Activated effector memory CD4-positive, alpha-beta T cell treated with Interleukin-2 at 50 U/mL for 16 hours (primary cell): ENCODE results near the gene TMEM47.

Source experiments
- DNase-seq: peaks from one replicate; pipeline ENCODE4 v3.0.0-alpha.2; 2020

TMEM47 gene

DNA sequence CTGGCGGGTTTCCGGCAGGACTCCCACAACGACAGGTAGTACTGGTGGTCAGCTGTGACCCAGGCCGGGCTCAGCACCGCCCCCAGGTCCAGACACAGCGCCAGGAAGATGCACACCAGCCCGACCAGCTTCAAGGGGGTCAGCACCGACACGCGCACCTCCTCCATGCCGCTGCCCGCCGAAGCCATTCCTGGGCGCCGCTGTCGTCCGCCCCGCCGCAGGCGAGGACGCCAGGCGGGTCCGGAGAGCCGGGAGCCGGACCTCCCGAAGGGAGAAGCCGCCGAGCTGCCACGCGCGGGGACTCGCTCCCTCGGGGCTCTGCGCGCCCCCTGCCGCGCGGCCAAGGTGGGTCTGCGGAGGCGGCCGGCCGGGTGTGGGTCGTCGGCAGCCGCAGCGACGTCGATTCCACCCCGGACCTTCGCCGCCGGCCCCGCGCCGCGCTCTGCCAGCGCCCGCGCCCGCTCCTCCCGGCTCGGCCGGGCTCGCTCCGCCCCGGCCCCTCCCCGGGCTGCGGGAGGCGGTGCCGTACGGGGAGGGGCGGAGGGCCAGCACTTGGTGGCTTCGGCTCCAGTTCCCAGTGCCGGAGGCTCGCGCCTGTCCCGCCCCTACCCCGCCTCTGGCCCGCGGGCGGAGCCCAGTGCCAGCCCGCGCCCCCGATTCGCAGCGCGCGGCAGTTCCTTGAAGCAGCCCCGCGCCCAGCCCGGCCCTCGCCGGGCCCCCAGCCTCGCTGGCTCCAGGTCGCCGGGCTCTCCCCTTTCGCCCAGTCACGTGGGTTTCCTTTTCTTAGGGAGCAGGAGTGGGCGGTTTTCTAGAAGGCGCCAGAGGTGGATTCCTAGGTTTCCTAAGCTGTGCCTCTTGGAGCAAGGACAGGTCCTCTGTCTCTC lies at the start of gene TMEM47:
TMEM47 (minus strand) TSS at position 444 of the 884 bp plus-strand sequence; CDS start at position 188, 256 bp downstream.
- no peak for DNase-seq

DNA sequence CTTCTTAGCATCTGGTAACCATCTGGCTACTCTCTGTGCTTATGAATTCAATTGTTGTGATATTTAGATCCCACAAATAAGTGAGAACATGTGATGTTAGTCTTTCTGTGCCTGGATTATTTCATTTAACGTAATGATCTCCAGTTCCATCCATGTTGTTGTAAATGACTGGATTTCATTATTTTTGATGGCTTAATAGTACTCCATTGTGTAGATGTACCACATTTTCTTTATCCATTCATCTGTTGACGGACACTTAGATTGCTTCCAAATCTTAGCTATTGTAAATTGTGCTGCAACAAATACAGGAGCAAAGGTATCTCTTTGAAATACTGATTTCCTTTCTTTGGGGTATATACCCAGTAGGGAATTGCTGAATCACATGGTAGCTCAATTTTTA lies 30.0 kb upstream of the TMEM47 start:
- no peak for DNase-seq

DNA sequence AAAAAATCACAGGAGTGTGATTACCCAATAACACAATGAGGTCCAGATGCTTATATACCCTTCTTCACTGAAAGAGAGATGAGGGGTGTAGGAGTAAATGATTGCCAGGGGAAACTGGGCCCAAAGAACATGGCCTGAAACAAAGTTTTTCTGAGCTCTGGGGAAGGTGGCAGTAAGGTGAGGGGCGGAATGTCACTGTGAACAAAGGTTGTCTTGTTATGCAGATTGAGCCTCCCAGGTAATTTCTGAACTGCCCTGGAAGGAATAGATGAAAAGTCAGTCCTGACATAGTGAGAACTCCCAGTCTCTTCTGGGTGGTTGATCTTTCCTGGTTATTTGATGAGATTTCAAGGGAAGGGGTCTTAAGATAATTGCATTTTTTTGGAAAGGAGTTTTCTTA lies 2.5 kb upstream of the TMEM47 start:
- DNase-seq: no peak

DNA sequence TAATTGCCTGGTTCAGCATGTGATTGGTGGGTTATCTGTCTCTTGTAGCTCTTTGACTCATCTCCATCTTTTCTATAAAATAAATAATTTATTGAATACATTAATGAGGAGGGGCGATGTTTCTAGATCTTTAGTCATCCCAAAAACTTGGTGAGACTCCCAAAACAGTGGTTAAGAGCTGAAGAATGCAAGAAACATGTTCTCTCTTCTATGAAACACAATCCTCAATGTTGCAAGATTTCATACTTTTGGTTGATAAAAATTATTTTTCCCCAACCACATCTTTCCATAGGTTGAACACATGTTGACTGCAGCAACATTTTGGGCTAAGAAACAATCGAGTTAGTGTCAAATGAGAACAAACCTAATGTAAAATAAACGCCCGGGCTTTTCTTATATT lies 1.2 kb upstream of the TMEM47 start:
- DNase-seq: no peak

DNA sequence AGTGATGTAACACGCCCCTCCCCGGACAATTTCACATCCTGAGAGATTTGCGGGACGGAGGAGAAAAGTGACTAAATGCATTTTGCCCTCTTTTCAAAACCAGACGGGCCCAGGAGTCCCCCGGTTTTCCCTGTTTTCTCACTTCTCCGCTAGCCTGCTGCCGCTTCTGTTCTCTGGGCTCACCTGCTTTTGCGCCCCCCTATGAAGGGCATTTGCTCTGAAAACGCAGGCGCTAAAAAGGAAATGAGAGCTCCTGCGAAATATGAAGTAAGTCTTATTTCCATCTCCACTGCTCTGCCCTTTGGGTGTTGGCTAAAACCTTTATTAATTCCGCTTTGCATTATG lies 613 bp upstream of the TMEM47 start:
- no peak for DNase-seq

DNA sequence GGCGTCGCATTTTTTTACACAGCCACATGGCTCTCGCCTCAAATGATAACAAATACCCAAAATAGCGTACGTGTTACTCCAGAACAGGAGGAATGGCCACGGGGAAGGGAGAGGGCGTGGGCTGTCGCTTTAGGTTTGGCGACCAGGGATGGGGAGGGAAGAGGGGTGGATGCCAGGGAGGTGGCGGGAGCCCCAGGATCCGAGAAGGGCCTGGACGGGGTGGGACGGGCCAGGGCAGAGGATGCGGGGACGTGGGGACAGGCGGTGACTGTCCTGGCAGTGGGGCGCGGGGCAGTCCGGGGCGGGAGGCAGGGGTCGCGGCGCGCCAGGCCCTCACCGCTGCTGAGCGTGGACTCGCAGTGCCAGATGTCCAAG lies 631 bp downstream of the TMEM47 start:
- no peak for DNase-seq

DNA sequence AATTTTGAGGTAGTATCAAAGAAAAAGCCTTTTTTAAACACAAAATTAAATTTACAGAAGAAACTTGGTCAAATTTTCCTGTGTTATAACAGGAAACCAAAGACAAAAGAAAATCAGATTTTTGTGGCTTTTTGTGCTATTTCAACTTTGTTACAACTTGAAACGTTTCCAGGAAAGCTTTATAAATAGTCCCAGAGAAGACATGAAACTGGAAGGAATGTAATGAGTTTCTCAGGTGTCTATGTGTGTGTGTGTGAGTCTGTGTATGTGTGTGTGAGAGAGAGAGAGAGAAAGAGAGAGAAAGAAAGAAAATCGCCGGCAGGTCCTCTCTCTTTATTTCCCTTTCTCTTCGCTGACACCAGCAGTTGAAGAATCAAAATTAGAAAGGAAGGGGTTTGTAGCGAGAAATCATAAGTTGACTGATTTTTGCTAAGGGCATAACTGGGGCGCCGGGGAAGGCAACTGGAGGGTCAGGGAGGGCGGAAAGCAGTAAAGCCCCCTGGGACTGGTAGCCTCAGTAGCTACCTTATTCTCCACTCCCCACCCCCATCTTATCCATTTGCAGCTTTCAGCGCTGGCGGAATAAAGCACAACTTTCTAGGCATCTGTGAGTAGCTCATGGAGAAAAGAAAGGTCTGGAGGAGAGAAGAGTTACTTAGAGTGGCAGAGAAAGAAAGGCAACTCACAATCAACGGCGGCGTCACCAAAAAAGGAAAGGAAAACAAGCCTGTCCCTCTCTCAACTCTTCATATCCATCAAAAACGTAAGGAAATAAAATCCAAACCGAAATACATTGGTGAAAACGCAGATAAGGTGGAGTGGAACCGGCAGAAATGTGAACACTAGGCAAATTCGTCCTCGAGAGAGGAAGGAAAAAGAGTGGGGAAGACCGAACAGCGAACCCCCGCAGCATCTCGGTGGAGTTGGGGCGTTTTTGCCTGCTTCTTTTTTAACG lies 1.3 kb downstream of the TMEM47 start:
- DNase-seq: no peak

DNA sequence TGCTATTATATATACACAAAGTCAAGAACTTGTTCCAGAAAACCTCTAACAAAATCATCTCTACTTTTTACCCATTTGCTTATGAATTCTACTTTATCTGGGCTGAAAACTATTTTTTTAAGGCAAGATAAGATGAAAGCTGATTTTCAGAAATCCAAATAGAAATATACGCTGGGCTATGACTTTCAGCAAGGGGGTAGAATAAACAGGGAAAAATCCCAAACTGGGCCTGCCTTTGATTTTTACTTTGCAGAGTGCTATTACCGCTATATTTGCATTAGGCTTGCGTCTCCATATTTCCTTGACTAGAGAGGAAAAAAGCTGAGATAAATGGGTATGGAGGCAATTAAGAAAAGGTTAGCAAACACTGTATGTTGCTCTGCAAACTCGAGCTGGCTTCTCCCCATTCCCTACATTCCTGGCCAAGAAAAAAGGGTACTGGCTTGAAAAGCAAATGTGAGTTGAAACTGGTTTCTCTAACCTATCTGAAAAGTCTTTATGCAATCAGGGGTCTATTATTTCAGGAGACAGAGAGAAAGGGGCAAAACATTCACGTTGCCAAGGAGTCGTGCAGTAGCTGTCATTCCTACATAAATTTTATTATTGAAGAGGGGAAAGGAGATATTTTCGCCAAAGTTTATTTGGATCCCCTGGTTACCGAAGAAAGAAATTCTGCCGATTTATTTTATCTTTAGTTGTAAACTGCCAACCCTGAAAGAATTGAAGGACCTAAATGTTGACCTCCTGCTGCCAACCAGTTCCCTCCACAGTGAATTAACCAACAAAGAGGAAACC lies 2.2 kb downstream of the TMEM47 start:
- DNase-seq: no peak

DNA sequence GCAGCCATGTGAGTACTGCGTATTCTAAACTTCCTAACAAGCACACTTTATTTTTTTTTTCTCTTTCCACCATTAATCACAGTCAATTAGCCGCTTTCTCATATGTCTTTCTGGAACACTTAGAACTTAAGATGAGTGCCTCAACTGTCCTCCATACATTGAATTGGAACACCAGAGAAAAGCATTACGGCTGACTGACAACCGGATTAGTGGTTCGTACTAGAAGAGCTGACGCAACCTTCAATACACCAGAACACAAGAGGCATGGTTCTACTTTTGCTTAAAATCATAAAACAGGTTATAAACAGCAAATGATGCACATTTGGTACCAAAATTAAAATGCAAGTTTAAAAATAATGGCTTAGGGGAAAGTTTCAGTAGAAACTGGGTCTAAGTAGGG lies 3.3 kb downstream of the TMEM47 start:
- DNase-seq: no peak

DNA sequence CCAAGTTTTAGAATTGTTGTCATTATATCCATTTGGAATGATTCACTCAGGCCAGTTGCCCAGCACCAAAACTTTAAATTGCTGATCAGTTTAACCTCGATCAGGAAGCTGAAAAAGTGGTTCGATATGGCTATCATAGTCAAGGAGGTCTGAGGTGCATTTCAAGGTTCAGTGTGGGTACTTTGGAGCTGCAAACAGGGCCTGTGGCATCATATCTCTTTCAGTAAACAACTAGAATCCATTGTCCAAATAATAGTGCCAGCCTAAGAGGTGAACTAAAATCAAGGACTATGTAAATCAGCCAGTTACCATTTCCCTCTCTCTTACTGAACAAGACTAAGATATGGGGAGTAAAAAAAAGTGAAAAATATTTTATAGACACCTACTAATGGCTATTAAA lies 14.2 kb downstream of the TMEM47 start:
- no peak for DNase-seq

DNA sequence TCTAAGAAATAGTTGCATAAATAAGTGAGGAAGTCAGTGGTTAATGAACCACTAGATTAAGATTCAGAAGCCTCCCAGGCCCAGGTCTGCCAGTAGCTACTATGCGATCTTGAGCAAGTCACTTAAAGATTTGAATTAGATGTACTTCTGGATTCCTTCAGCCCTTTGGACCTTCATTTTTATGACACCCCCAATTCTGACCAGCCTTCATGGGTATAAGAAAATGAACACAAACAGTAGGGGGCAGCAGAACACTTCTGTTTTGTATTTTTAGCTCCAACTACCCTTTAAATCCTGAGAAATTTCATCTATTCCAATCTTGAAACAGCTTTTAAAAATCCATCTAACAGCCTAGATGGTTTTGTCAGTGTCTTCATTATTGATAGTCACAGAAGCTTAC lies 19.0 kb downstream of the TMEM47 start:
- no peak for DNase-seq

DNA sequence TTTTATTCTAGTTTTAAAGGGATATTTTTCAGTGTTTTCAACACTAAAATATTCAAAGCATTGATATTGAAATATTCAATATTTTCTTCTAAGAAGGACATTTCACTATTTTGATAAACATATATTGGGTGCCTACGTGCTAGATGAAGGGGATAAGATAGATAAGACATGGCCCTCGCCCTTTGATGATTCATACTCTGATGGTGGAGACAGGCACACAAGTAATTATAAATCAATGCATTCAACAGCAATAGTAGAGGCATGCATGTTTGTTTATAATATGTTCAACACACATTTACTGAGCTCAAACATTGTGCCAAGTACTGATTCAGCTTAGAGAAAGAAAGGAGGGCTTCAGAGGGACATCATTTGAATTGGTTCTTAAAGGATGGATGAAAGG lies 22.7 kb downstream of the TMEM47 start:
- DNase-seq: no peak

DNA sequence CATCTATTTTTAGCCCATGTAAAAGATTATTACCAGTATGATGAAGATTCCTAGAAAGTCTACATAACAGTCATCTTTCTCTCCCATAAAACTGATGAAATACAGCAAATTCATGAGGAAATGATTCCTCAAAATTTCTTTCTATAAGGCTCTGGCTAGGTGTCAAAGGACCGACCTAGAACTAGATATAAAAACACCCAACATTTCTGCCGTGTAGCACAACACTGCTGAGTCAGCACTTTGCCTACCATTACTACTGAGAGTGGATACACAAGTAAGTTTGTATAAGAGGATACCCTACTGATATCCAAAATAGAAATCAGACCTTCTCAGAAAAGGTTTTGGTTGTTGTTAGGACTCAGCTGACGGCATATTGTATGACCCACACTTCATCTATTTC lies 24.7 kb downstream of the TMEM47 start:
- no peak for DNase-seq

DNA sequence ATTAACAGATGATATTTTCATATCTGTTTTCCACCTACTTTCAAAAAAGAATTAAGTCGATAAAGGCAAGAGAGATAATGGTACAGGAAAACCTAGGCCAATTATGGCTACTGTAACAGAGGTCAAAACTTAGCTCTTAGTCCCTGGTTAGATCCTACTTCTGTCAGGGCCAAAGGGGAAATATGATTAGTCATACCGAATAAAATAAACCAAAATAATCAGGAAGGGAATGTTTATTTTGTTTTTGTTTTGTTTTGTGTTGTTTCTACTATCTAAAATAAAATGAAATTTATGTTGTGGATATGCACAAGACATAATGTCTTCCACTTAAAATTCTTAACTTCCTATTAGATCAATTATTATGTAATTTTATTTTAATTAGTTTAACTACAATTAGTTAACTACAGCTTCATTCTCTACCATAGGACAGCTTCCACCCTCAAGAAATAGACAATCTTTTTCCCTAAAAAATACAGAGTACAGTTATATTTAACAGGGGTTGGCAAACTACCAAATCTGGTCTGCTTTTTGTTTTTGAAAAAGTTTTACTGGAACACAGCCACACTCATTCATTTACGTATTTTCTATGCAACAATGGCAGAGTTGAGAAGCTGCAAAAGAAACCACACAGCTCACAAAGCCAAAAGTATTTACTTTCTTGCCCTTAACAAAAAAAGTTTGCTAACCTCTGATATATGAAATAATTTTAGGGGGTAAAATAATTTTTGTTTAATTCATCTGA lies 25.4 kb downstream of the TMEM47 start:
- DNase-seq: no peak

DNA sequence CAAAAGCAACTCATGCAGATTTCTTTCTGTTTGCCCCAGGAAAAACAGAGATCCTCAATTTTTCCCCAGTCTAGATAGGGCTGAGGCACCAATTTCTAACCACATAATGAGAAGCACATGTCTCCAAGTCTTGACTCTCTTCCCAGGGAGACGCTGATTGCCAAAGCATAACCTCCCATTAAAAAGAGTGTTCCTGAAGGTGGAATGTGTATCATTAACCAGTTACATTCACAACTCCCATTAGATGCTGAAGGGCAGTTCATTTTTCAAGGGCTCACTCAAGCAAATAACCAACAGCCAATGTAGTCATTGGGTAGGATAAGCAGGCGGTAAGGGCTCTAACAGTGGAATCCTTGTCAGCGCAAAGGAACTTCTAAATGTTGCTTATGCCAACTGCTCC lies 27.5 kb downstream of the TMEM47 start:
- no peak for DNase-seq

DNA sequence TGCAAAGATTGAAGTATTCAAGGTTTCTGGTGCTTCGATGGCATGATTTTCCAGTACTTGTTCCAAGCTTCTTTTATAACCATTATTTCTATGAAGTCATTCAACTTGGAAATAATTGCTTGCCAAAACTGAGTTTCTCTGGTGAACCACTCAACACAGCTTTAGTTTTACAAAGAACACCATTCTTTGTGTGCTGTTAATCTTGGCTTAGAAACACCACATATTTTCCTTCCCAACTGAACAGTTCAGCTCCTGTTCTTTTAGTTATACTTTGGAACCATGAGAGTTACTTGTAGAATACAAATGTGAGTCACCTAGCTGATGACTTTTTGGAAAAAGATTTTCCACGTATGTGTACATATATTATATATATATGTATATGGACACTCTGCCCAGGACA lies 32.7 kb downstream of the TMEM47 start:
- no peak for DNase-seq

DNA sequence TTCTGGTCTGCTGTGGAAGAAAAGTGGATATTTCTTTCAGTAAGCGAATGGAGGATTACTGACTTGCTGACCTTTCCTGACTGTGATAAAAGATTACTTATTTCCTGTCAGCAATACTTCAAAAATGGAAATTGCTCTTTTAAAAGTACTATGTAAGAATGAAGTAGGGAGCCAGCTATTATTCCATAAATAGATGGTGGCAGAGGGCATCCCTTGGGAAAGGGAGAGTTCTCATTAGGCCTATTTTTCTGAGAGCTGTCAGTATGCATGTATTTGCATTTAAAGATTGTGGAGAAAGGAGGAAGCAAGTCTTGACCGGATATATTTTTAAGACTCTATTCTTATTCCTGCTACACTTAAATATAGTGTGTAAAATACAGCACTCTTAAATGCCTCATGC lies 37.2 kb downstream of the TMEM47 start:
- no peak for DNase-seq

DNA sequence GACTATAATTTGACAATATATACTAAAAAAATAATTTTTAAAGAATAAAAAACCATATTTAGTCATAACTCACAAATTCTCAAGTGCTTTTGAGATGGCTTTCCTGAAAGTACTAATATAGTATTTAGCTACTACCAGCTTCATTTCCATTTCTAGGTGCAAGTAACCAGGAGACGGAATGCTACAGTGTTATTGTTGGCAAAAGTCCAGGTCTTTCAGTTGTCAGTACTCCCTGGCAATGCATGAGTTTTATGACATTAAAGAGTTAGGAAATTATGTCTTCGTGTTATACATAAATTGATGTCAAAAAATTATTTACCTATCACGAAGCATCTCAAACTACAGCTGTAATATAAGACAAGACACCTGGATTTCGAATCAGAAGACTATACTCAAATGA lies 45.0 kb downstream of the TMEM47 start:
- DNase-seq: no peak

DNA sequence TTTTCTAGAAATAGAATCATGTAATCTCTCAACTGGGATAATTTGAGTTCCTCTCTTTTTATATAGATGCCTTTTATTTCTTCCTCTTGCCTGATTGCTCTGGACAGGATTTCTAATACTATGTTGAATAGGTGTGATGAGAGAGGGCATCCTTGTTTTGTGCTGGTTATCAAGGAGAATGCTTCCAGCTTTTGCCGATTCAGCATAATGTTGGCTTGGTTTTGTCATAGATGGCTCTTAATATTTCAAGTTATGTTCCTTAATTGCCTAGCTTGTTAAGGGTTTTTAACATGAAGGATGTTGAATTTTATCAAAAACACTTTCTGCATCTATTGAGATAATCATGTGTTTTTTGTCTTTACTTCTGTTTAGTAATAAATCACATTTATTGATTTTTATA lies 58.7 kb downstream of the TMEM47 start:
- DNase-seq: no peak

DNA sequence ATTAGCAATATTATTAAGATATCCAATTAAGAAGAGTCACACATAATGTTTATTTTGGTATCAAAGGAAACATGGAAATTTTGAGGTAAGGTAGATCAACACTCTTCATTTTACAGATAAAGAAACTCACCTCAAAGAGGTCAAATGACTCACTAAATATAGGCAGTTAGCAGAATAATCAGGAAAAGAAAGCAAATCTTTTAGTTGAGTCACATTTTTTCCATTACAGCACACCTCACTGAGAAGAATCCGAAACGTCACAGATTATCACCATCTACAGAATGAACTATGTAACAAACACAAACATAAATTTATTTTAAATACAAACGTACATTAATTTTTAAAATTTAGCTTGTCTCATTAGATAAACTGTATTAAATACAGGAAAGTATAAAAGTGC lies 70.1 kb downstream of the TMEM47 start:
- no peak for DNase-seq

DNA sequence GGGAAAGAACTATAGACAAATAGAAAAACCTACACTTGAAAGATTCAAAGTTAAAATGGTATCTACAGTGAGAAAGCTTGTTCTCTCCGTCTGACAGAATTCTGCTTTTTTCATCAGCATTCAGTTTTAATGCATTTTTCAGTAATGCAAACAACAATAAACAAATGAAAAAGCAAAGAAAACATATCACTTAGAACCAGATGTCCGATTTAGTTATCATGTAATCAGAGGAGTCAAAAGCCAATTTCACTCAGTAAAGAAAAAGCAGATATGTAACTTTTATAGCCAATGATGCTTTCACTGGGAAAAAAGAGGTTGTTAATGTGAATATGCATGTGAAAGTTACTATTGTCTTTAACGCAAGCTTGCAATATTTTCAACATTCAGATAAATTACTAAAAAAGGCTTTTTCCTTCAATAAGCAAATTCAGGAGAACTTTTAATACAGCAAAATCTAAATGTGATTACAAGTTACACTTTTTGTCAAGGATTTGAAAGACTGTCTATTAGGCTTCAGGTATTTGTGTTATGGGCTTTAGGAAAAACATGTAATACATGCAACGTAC lies 70.7 kb downstream of the TMEM47 start:
- DNase-seq: no peak

DNA sequence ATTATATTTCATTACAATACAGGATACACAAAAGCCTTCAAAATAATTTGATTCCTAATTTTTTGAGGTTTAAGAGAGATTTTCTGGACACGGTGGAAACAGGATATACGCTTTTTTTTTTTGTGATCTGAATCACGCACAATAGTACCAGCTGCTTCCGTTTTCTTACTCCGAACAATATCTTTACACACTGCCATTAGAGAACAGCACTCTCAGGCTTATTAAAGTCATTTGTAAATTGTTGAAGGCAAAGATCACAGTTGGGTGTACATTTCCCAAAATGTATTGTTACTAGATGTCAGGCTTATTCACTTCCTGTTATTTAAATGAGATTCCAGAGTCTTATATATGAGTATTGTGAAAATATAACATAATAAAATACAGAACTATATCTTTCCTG lies 71.5 kb downstream of the TMEM47 start:
- no peak for DNase-seq
